Epithelial cell of esophagus (primary cell): ENCODE data around the gene KIF11.
A peak's percentile ranks its signal among the peaks of the same experiment; 100 is the strongest.
"Not testable (repeated sequence)": the region's sequence is repeated elsewhere in the genome, so short reads cannot be mapped to it uniquely, and the experiment has no call there.

Experiments
- DNase-seq: peaks from one replicate; pipeline ENCODE4 v3.0.0; 2010; ENCODE audit warnings: low read depth
- H3K4me3 ChIP-seq: 2 replicates; pipeline ENCODE4 v1.5.1; 2011; ENCODE audit warnings: mild to moderate bottlenecking, low read length, control low read depth
- CTCF ChIP-seq: IDR thresholded peaks from 2 replicates; pipeline ENCODE4 v1.5.1; 2011; ENCODE audit warnings: low read depth, mild to moderate bottlenecking, low read length, control low read depth, inconsistent platforms; ENCODE audit not compliant: insufficient read depth; ENCODE audit errors: missing control alignments

Gene KIF11

DNA sequence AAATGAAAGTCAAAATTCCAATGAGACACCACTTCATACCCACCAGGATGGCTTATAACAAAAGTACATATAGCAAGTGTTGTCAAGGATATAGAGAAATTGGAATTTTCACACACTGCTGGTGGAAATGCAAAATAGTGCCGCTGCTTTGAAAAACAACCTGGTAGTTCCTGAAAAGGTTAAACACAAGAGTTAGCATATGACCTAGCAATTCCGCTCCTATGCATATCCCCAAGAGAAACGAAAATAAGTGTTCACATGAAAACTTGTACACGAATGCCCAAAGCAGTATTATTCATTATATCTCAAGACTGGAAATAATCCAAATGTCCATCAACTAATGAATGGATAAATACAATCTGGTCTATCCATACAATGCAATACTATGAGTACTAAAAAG, 33.9 kb upstream of the KIF11 start:
- no peak overlapping the region for H3K4me3 ChIP-seq
- no peak for TF ChIP-seq CTCF
- no peak for DNase-seq

GRCh38 chr10:92562424-92562823, 30.5 kb upstream of the KIF11 start:
- no peak overlapping the region for H3K4me3 ChIP-seq
- DNase-seq = no peak
- no peak for TF ChIP-seq CTCF

- TF ChIP-seq CTCF = no peak
- DNase-seq = peak; percentile 81
- H3K4me3 ChIP-seq = no peak overlapping the region
Measured at GRCh38 chr10:92567952-92568600, 24.9 kb upstream of the KIF11 start.

- DNase-seq = no peak
- no peak overlapping the region for H3K4me3 ChIP-seq
- no peak for TF ChIP-seq CTCF
Measured at GRCh38 chr10:92569071-92569470, 23.9 kb upstream of the KIF11 start.

- DNase-seq, H3K4me3 ChIP-seq: not testable (repeated sequence)
Measured at GRCh38 chr10:92569663-92570062, 23.3 kb upstream of the KIF11 start.

DNA sequence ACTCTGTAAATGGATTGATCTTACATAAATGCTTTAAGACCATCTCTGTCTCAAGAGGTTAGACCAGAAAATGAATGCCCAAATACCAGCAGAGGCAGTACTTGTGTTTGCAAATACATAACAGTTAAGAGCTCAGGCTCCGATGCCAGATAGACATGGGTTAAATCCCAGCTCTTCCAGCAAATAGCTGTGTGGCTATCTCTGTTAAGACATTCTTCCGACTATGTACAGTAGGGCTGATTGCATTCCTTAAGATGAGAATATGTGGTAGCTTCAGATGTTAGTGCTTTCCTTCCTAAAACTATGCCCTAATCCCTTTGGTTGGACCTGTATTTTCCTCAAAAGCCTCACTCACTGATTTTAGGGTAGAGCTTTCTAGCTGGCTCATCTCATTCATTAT, 21.3 kb upstream of the KIF11 start:
- TF ChIP-seq CTCF = no peak
- H3K4me3 ChIP-seq = no peak overlapping the region
- DNase-seq = no peak

DNA sequence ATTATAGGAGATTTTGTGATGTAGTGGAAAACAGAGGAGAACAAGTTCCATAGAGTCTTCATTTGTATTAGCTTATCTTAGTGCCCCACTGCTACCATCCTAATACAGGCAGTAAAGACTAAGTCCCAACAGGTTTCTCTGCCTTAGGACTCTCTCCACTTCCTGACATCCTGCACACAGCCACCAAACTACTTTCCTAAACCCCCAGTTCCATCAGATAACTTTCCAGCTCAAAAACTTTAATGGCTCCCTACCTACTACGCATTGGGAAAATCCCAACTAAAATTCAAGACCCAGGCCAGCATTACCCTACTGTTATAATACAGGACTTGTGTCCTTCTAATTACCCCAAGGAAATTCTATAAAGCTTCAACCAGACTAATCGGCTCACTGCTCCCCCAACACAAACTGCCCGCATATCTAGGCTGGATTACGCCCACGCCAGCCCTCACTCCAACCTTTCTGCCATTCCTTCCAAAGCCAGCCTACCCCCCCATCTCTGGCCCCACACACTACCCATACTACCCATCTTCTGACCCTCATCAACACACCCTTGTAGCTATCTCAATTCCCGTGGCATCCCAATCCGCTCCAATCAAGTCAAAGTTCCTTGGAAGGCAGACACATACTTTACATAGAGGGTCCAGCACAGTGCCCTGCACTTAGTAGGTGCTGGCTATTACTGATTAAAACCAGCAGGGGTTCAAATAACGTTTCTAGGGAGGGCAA, 20.4 kb upstream of the KIF11 start:
- no peak for DNase-seq
- H3K4me3 ChIP-seq = peak overlapping the region; percentile 86
- peak; percentile 13 for TF ChIP-seq CTCF
